Measurements from ENCODE around the gene MYNN. TPM values are rescaled to one million over a fixed set of nuclear protein-coding genes. Genes with fewer than 3 reads are reported as not detected.

The MYNN gene
- total and polyA plus RNA-seq, 9 of the 15 experiments (the other 6 are each of a cell fraction or from before 2014, with no cell fraction given), result 10.4 to 35.7 (median 21.3) TPM

GRCh38 chr3:169781209-169781855 lies 8.1 kb downstream of the MYNN start (continued):
- TF ChIP-seq ZBTB40 (IDR thresholded peaks at IDR 0.05), result no peak
- no peak for TF ChIP-seq ZBTB40 (CRISPR knock-in tag; IDR thresholded peaks at IDR 0.05)
- TF ChIP-seq KDM1A (IDR thresholded peaks at IDR 0.05), result peak; percentile 80 to 85
- TF ChIP-seq ZNF592 (IDR thresholded peaks at IDR 0.05), result 0 out of 2 replicates have a peak, but pooled peaks have one; percentile 39
- TF ChIP-seq HMBOX1 (IDR thresholded peaks at IDR 0.05), result peak; percentile 92
- TF ChIP-seq CXXC5 (CRISPR knock-in tag; IDR thresholded peaks at IDR 0.05), result peak; percentile 52
- no peak for TF ChIP-seq UBTF (IDR thresholded peaks at IDR 0.05; ENCODE audit: borderline replicate concordance in 1 of 2, low read depth in 2 of 2, low read length in 2 of 2)
- peak; percentile 92 for TF ChIP-seq MECOM (CRISPR knock-in tag; IDR thresholded peaks at IDR 0.05)
- TF ChIP-seq MYC (IDR thresholded peaks at IDR 0.05; ENCODE audit: low read depth, low read length), result no peak
- no peak for TF ChIP-seq MYC (CRISPR knock-in tag; IDR thresholded peaks at IDR 0.05; ENCODE audit: borderline replicate concordance, low read depth)

Measured in K562 (cell line).